HG03095 (cell line): ENCODE measurements around the gene PEA15.

Source experiments
- ATAC-seq: cut with Tn5 transposase; IDR thresholded peaks from one replicate; pipeline ENCODE4 v1.9.1; 2021; ENCODE audit warnings: moderate library complexity; ENCODE audit not compliant: unreplicated experiment

Gene PEA15

DNA sequence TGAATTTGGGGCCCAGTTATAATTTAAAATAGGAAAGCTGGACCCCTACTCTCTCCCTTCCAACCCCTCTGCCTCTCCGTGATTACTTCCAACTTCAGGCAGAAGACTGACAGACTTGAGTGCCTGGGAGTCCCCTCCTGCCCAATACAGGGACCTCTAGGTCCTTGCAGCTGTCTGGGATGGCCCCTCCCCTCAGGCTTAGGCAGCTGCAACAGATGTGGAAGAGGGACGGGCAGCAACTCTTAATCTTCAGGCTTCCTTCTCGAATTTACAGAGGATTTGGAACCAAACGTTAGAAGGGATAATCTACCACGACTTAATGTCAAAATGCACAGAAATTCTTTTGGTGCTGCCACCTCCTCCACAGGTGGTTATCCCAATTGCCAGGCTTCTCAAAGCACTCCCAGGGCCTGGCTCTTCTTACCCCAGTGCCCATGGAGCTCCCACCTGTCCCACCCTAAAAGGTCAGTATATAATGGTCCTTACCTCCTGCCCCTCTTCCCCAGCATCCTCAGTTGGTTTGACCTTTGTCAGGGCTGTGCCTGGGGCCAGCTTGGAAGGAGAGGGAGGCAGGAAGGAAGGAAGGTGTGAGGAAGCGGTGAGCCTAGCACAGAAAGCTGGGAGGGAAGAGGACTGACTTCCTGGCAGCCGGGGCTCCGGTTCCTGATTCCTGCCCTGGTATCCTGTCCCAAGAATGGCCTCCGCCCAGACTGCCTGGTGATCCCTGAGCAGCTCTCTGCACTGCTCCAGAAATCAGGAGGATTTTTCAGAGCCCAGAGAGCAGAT is 2.8 kb downstream of the PEA15 start:
- no peak for ATAC-seq

DNA sequence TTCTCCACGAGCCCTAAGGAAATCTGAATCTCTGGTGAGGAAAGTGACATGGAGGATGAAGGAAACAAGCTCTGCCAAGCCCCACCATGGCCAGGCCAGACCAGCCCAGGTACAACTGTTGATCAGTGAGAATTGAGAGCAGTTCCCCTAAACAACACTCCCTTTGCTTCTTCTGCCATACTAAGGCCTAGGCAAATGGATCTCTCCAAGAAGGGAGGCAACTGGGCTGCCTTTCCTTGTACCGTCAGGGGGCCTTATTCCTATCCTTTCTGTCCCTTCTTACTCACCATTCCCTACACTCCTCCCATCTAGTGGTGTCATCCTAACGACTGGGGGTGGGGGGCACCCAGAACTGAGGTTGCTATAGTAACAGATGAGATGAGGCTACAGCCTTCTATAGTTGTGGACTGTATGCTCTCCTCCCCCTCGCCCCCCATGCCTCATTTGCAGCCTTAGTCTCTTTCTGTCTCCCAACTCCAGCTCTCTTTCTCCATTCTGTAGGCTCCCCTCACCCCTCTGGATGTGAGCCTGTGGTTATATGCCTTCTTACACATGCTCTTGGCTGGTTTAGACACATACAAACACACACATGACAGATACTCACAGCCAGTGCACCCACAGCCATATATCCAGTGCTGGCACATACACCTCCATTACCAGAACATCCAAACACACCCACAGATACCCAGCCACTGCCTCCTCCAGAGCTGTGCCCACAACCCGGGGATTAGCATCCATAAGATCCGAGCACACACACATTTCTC is 3.6 kb downstream of the PEA15 start:
- no peak for ATAC-seq

DNA sequence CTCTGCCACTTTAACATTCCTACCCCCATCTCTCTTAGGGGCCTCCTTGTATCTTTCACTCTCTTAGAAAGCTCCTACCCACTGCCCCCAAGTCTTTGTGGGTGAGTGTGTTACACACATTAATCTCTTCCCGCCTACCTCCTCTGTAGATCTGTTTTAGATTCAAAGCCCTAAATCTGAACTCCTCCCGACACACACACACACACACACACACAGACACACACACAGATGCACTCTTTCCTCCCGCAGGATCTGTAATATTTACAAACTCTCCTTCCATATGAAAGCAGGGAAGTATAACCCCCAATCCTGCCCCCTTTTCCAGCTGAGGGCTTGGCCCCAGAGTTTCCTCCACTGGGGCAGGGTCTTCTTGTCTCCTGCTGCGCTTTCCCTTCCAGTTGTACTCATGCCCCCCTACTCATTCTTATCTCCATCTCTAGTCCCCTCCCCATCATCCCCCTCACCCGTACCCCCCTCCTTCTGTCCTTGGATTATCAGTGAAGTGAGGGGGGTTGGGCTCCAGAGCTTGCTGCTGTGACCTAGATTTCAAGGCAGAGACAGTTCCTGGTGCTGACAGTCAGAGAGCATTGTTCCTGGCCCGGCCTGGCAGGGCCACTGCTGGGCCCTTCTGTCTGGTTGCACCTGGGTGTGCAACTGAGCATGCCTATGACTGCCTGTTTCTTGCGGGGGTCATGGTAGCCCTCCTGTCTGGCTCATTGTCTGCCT is 4.3 kb downstream of the PEA15 start:
- no peak for ATAC-seq

DNA sequence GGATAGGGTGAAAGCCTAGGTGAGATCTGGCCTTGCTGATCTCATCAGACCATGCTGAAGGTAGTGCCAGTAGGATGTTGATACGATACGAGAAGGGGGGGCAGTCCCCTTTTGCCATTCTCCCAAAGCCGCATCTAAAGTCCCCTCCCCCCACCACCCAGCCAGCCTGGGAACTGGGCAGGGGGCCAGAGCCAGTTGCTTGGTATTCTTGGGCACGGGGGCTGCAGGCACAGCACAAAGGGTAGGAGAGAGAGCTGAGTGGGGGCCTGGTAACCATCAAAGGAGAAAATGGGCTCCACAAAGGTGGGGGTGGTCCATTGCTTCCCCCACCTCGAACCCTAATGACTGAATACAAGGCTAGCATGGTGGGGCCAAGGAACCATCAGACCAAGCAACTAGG is 5.4 kb downstream of the PEA15 start:
- ATAC-seq = no peak

DNA sequence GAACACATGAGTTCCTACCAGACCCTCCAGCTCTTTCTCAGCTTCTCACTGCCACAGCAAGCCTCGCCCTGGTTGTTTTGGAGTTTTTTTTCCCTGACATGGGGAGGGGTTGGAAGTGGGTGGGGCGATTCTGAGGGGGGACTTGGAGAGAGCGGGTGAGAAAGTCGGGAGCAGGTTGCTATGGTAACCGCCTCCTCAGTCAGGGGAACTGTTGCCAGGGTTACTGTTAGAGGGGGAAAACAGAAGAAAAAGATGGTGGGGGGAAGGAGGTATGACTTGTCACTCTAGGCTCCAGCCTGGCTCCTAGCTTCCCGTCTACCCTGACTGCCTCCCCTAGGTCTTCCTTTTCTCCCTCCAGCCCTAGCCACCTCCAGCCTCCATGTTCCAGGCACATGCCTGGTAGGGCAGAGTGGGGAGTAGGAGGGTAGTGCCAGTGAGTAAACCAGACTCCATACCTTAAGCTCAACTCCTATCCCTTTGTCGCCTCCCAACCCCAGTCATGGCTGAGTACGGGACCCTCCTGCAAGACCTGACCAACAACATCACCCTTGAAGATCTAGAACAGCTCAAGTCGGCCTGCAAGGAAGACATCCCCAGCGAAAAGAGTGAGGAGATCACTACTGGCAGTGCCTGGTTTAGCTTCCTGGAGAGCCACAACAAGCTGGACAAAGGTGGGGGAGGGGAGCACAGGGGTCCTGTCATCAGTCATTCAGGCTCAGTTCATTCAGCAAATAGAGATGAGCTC is 6.0 kb downstream of the PEA15 start:
- no peak for ATAC-seq

DNA sequence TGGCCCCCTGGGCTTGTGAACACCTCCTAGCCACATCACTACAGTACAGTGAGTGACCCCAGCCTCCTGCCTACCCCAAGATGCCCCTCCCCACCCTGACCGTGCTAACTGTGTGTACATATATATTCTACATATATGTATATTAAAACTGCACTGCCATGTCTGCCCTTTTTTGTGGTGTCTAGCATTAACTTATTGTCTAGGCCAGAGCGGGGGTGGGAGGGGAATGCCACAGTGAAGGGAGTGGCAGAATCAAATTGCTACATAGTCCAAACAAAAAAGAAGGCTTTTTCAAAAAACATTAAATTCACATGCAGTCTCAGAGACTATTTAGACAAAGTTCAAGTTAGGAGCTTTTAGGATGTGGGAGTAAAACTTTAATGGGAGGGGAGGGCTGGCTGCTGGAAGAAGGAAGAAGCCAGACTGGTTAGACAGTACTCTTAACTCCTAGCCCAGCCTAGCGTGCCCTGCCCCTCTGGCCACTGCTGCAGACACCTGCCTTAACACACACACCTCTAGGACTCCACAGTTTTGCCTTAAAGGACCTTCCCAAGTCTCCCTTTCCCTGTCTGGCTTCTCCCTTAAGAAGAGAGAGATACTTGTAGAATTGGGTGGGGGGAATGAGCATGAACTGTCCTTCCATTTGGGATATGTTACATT is 9.4 kb downstream of the PEA15 start:
- no peak for ATAC-seq

DNA sequence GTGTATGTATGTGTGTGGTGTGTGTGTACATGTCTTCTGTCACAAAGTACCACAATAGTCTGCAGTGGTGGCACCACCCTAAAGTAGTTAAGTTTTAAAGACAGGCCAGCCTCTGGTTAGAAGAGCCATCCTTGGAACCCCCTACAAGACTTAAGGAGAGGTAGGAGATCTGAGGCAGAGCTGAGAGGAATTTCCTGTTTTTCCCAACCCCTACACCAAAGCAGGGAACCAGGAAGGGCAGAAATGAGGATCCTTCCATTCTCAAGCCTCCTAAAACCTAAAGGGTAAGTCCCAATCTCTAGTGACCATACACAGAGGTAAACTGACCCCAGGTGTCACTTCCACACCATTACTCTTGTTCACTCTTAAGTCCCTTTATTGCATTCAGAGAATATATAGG is 11.1 kb downstream of the PEA15 start:
- ATAC-seq = no peak

DNA sequence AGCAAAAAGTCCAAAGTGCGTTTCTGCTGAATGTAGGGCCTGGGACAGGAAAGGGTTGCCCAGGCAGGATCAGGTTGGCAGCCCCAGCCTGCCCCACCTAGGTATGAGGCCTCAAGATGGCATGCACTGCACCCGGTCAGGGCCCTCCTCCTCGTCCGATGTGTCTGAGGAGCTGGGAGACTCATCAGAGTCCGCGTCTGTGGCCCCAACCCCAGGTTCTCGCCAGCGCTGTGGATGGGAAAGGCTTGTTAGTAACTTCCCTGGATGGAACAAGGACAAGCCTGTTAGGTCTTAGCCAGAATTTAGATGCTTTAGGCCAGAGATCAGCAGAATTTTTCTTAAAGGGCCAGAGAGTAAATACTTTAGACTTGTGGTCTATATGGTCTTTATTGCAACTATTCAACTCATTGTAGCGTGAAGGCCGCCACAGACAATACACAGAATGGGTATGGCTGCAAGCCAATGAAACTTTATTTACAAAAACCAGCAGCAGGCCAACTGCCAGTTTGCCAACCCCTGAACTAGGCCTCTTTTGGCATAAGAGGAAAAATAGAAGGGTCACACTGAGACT is 12.4 kb downstream of the PEA15 start:
- no peak for ATAC-seq

DNA sequence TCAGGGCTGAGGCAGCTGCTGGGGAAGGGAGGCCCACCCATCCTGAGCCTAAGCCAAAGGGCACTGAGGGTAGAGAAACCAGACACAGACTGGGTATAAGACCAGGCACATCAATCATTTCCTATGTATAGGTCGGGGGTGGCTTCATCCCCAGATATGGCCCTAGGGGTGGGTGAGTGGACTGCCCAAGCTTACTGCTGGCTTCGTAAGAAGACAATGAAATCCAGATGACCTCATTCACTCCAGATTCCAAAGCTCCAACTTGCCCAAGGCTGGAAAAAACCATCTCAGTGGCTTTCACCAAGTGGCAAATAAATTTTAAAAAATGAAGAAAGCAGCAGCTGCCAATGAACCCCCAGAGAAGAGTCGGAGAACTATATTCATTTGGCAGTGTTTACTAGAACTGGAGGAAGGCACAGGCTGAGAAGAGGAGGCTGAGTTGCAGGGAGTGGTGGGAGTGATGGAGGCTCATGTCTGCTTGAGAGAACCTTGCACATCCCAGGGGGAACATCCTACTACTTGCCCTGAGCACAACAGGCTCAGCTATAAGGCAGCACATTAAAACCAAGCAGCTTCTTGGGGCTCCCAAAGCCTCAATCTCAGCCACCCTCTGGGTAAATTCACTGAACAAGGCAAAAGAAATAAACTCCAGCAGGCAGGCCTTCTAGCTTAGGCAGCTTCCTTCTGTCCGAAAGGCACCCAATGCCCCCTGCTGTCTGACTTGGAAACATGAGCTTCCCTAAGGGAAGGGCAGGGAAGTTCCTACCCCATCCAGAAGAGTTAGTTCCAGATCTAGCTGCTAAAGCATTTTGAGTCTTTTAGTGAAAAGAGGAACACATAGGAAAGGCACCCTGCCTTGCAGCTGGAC is 14.1 kb downstream of the PEA15 start:
- ATAC-seq = no peak

DNA sequence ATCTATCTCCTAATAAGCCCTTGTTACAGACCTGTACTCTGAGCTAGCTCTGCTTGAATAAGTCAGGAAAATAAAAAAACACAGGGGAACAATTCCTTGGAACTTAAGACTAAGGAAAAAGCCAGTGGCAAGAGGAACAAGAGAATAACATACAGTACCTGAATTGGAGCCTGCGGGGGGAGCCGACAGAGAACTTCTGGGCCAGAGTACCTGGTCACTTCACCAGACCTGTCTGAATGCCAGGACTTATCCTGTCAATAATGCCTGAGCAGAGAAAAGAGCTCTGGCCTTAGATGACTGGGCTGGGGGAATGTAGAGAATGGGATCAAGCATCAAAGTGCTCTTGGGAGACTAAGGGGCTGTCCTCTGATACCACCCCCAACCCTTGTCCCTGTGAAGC is 15.1 kb downstream of the PEA15 start:
- ATAC-seq = no peak

DNA sequence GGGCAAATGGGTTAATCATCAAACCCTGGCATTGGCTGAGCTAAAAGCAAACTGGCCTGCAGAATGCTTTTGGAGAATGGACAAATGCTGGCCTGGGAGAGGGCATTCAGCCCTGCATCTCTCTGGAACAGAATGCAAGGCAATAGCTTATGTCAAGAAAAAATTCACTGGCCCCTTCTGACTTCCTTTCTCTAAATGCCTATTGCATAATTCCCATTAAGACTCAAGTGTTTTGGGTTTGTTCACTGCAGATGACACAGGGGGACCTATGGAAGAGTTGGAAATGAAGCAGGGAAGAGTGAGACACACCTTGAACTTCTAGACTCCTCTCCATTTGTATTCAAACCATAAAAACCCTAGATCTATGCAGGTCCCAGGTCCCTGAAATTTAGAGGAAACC is 15.9 kb downstream of the PEA15 start:
- no peak for ATAC-seq

DNA sequence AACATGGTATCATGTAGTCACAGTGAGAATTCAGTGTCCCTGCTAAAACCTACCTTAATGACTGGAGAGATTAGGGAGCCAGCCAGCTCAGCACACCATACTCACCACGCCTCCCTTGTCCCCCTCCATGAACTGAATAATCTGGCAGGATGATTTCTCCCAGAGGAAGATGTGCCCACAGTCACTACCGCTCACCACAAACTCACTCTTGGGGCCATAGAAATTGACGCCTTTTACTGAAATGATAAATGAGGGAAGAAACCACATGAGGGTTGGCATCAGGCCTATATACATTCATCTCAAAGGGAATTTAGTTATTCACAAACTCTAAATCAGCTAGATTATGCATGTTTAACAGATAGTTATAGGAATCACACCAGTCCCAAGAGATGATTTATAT is 17.4 kb downstream of the PEA15 start:
- no peak for ATAC-seq

DNA sequence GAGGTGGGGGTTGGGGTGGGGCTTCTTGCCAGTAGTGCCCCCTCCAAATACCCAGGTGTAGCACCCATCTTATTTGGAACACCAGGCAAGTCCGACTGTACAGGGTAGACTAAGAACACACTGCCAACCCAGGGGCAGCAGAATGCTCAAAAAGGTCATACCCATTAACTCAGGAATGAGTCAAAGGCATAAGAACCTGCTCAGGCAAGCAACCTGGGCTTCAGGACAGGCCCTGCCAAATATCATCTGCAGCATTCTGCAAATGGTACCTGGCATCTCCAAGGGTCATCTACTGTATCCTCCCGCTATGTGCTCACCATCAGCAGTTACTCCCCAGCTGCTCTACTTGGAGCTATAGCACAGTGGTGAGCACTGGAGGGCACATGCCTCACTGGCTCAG is 19.4 kb downstream of the PEA15 start:
- ATAC-seq = no peak

DNA sequence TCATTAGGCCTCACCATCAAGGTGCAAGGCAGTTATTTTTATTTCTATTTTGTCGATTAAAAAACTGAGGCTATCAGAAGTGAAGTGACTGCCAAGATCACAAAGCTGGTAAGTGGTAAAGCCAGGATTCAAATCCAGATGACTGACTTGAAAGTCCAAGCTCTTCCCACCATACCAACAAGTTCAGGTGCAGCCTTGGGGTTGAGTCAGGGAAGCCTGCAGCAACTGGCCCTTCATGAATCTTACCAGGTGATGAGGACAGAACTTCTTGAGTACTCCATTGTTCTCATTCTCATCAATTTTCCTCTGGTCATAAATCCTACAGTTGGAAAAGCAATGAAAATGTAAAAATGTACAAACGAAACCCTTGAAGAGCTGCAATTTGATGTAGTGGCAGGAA is 20.2 kb downstream of the PEA15 start:
- ATAC-seq = no peak

DNA sequence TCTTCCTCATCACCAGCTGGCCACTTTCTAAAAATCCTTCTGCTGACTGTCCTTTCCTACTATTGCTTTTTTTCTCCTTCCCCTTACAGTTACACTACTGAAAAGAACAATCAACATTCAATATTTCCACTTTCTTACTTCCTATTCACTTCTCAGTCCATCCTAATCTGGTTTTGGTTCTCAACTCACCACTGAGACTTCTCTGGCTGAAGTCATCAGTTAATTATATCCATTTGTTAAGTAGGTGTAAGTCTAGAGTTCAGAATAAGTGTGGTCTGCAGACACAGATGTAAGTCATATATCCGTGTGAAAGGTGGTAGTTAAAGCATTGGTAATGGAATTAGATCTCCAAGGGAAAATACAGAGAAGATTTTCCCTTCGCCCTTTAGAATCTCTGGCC is 21.4 kb downstream of the PEA15 start:
- no peak for ATAC-seq

DNA sequence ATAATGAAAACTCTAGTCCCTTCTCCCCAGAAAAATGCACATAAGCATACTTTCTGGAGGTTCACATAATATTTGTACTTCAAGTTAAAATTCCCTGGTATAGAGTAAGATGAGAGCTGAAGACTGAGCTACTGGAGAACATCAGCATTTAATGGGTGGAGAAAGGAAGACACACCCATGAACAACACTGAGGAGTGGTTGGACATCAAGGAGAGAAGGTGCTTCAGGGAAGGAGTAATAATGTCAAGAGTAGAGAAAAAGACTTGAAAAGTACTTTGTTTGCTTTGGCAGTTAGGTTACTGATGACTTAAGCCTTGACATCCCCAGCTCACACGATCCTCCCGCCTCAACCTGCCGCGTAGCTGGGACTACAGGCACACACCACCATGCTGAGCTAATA is 21.9 kb downstream of the PEA15 start:
- no peak for ATAC-seq

DNA sequence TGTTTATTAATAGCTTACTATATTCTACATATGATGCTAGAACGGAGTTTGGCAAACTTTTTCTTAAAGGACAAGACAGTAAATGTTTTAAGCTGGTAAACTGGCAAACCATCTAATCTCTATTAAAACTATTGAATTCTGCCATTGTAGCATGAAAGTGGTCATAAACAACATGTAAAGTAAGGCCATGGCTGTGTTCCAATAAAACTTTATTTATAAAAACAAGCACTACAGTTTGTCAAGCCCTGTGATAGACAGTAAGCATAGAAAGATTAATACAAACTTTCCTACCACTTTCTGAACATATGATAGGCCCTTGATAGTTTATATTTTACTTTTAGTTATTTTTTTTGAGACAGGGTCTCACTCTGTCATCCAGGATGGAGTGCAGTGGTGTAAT is 22.4 kb downstream of the PEA15 start:
- ATAC-seq = no peak

DNA sequence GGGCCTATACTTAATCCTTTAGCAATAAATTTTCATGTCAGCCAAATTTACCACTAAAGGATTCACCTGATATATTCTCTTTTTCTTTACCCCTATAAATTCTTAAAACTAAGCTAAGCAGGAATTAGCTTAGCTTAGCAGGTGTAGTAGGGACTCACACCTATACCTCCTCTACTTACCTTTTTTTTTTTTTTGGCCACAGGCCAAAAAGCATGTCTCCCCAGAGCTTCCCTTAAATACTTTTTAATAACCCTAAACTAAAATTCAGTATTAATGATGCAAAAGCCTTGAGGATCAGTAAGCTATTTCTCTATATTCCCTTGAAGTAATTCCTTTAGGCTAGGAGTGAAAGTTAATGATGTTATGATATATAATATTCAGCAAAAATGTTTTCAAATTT is 23.2 kb downstream of the PEA15 start:
- ATAC-seq = no peak

DNA sequence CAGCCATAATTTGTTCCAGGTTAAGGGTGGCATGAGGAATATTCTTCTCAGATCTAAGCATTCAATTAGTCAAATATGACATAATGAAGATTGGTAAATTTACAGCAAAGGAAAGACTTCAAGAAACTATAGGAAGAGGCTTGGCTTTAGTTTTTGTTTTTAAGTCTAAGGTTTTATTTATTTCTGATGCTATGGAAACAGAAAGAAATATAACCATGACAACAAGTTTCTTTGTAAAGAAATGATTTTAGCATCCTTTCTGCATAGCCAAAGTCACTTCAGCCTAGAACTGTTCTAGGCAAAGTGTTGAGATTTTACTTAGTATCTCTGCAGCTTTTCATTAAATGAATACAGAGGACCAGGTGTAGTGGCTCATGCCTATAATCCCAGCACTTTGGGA is 27.7 kb downstream of the PEA15 start:
- ATAC-seq = no peak
